Activated naive CD8-positive, alpha-beta T cell (primary cell): Measurements from ENCODE around the gene GABPB1.

Experiments used
- H3K27ac Mint-ChIP-seq: one replicate; pipeline ENCODE4 v1.8.0; 2021; ENCODE audit warnings: mixed read lengths
- H3K27me3 Mint-ChIP-seq: one replicate; pipeline ENCODE4 v1.8.0; 2021; ENCODE audit warnings: mixed read lengths
- H3K36me3 Mint-ChIP-seq: one replicate; pipeline ENCODE4 v1.8.0; 2021; ENCODE audit warnings: mixed read lengths
- H3K4me1 Mint-ChIP-seq: one replicate; pipeline ENCODE4 v1.8.0; 2021; ENCODE audit warnings: low read depth, mixed read lengths
- H3K4me3 Mint-ChIP-seq: one replicate; pipeline ENCODE4 v1.8.0; 2021; ENCODE audit warnings: mild to moderate bottlenecking, mixed read lengths
- H3K9me3 Mint-ChIP-seq: one replicate; pipeline ENCODE4 v1.8.0; 2021; ENCODE audit warnings: low read depth, mixed read lengths

The GABPB1 gene

GRCh38 chr15:50227076-50227475 lies 127.9 kb downstream of the GABPB1 start:
- H3K9me3 Mint-ChIP-seq, result no peaks in the 10 kb centered on the region
- H3K27me3 Mint-ChIP-seq, result no peaks in the 10 kb centered on the region
- H3K4me3 Mint-ChIP-seq, result no peak overlapping the region
- H3K4me1 Mint-ChIP-seq, result no peaks in the 10 kb centered on the region
- no peaks in the 10 kb centered on the region for H3K36me3 Mint-ChIP-seq
- no peak overlapping the region for H3K27ac Mint-ChIP-seq

DNA sequence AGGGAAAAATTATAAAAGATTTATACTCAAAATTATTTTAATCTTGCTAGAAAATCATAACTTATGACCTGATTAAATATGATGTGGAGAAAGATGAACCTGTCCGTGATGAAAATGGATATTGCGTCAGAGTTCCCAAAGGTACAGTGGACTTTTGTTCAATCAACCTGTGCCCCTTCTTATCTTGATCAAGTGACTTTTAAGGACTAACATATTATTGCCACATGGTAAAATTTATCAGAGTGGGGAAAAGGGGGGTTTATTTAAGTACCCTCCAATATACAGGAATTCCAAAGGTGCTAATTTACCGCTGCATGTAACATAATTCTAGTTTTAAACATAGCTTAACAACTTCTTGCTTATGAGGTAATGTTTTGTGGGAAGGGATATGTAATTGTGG lies 129.1 kb downstream of the GABPB1 start:
- Mint-ChIP-seq H3K27me3 (no peaks in the 10 kb centered on the region), H3K4me3 (no peak overlapping the region), H3K27ac (no peak overlapping the region), H3K9me3 (no peaks in the 10 kb centered on the region), H3K4me1 (no peaks in the 10 kb centered on the region), H3K36me3 (no peaks in the 10 kb centered on the region)
